Fibroblast of pulmonary artery (primary cell): ENCODE measurements around the gene KCTD19.

Experiments used
- DNase-seq: peaks from one replicate; pipeline ENCODE4 v3.0.0-alpha.2; 2010; ENCODE audit warnings: low read depth
- H3K4me3 ChIP-seq: replicated peaks from 2 replicates; pipeline ENCODE4 v1.5.1; 2011; ENCODE audit warnings: low read depth, mild to moderate bottlenecking, control low read depth, low read length, moderate library complexity
- TF ChIP-seq, protein P1 (sequence below): IDR thresholded peaks from 2 replicates; pipeline ENCODE4 v1.5.1; 2011; ENCODE audit warnings: mild to moderate bottlenecking, control low read depth, low read length, inconsistent platforms; ENCODE audit errors: missing control alignments

The KCTD19 gene

DNA sequence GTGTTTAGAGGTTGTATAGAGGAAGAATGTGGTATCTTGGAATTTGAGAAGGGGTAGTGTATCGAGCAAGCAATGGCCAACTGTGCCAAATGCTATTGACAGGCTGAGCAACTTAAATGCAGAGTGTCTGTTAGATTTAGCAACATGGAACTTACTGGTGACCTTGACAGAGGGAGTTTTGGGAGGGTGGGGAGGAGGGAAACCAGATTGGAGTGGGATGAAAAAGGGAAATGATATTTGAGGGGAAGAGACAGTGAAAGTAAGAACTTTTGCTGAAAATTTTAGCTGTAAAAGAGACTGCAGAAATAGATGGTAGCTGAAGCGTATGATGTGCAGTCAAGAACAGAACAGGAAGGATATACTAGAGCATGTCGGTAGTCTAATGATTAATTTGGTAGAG is 1.2 kb upstream of the KCTD19 start:
- no peak overlapping the region for H3K4me3 ChIP-seq
- TF ChIP-seq, protein P1, sequence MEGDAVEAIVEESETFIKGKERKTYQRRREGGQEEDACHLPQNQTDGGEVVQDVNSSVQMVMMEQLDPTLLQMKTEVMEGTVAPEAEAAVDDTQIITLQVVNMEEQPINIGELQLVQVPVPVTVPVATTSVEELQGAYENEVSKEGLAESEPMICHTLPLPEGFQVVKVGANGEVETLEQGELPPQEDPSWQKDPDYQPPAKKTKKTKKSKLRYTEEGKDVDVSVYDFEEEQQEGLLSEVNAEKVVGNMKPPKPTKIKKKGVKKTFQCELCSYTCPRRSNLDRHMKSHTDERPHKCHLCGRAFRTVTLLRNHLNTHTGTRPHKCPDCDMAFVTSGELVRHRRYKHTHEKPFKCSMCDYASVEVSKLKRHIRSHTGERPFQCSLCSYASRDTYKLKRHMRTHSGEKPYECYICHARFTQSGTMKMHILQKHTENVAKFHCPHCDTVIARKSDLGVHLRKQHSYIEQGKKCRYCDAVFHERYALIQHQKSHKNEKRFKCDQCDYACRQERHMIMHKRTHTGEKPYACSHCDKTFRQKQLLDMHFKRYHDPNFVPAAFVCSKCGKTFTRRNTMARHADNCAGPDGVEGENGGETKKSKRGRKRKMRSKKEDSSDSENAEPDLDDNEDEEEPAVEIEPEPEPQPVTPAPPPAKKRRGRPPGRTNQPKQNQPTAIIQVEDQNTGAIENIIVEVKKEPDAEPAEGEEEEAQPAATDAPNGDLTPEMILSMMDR: no peak
- DNase-seq: no peak

DNA sequence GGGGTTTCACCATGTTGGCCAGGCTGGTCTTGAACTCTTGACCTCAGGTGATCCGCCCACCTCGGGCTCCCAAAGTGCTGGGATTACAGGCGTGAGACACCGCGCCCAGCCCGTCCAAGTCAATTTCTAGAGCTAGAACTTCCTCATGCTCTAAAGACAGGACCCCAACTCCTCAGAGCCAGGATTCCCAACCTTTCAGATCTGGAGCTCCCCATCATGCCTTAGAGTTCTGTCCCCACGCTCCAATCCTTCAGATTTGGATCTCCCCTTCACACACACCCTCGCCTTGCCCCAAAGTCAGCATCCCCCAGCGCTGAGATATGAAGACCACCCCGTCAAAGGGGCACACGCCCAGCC is 448 bp downstream of the KCTD19 start:
- DNase-seq: no peak
- TF ChIP-seq, protein P1: no peak
- no peak overlapping the region for H3K4me3 ChIP-seq

DNA sequence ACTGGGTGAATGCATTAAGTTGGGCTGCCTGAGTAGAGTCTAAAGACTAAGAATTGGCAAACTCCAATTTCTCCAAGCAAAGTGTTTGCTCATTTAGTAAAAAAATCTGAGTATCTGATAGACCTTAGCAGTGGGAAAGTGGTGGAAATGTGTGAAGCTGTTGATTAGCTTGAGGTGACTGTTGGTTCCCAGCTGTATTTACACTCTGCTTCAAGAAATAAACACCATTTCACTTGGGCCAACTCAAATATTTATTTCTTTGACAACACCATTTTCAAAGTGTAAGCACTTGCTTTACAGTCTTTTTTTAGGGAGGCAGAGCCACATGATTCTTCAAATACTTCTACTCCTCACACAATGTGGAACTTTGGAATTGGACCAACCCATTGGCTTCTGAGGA is 8.7 kb downstream of the KCTD19 start:
- DNase-seq: no peak
- TF ChIP-seq, protein P1: no peak
- no peak overlapping the region for H3K4me3 ChIP-seq

DNA sequence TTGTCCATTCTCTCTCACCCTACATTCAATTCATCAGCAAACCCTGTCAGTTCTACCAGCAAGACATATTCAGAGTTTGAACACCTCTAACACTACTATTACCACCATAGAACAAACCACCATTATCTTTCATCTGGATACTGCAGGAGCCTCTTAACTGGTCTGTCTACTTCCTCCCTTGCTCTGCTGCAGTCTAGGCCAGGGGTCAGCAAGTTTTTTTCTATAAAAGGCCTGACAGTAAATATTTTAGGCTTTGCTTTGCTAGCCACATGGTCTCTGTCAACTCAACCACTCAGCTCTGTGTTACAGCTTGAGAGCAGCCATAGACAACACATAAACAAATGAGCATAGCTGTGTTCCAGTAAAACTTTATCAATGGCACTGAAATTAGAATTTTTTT is 13.8 kb downstream of the KCTD19 start:
- H3K4me3 ChIP-seq: no peak overlapping the region
- peak; percentile 24 for DNase-seq
- TF ChIP-seq, protein P1: no peak

DNA sequence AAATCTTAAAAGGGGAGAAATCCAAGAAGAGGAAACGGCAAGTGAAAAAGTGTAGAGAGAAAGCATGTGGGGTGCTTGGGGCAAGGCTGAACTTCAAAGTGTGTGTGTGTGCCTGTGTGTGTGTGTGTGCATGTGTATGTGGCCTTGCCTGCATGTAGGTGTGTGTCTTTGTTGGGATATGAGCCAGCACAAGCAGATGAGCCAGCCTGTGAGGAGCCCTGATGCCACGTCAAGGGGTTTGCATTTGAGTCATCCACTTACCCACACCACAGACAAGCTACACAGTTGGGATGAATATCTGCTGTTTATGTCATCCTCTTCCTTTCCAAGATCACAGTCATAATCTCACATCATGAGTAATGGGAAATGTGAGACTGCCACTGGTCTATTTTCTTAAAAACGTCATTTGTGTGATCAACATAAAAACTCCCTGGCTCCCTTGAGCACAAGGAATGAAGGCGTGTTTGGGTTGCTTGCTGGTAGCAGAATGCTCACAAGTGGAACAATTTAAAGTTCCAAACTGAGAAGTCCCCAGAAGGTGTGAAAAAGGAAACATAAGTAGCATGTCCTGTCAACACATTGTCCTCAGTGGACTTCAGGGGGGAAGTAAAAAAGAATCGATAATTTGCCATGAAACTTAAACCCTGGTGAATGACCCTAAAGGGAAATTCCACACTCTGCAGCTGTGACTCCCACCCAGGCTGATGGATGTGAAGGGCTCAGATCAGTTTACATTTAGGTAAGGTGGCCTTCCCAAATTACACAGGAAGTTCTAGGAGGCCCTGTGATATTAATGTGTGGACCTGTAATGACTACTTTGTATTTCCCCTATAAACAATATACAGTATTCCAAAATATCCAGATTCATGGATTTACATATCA is 14.7 kb downstream of the KCTD19 start:
- no peak overlapping the region for H3K4me3 ChIP-seq
- peak; percentile 99 for DNase-seq
- TF ChIP-seq, protein P1: no peak

DNA sequence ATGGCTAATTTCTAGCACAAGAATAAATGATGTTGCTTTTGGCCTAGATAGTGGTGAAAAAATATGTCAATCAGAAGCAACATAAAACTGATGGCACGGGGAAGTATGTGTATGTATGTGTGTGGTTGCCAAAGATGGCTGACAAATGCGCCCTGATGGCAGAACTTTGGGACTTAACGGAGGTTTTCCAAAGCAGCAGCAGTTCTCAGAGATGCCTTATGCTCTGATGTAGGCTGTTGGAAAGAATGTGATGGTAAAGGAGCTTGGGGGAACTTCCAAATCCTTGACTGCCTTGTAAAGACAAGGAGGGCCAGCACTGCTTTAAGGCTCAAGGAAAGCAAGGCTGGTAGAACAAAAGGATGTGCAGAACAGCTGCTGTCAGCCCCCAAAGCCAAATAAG is 16.0 kb downstream of the KCTD19 start:
- TF ChIP-seq, protein P1: no peak
- H3K4me3 ChIP-seq: no peak overlapping the region
- DNase-seq: no peak
